ENCODE measurements around the gene C10orf53.
"Not testable (repeated sequence)": the region's sequence is repeated elsewhere in the genome, so short reads cannot be mapped to it uniquely, and the experiment has no call there.

C10orf53 gene

DNA sequence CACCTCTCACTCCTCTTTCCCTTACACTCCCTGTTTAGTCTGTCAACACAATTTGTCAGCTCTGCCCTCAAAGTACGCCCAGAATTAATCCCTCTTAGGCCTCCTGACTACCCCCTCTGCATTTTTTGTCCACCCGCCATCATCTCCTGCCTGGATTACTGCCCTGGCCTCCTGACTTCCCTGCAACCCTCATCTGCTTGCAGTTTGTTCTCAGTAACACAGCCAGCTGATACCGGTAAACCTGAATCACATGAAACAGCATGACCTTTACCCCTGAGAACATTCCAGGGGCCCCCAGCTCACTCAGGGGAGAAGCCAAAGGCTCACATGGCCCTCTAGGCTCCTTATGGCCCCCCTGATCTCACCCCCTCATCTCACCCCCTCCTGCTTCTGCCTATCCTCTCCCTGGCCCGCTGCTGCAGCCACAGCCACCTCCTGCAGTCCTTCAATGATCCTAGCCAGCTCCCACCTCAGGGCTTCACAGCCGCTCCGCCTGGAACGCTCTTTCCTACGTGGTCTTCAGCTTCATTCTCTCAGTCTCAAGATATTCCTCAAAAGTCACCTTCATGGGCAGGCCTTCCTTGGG is 8.9 kb downstream of the C10orf53 start:
- no peak for DNase-seq

DNA sequence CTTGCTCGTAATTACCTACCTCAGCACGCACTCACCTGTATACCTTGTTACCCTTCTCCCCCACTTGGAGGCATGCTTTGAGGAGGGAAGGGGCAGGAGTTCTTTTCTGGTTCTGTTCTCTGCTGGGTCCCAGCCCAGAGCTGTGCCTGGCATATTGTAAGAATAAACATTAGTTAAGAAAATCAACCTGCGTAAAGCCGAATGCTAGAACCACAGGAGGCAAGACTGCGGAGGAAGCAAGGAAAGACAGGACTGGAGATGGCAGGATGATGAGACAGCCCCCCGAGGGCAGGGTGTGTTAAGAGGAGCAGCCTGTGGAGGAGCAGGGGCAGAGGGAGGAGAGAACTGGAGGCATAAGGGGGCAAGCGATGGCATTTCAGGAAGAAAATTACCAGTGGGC is 9.5 kb downstream of the C10orf53 start:
- no peak for DNase-seq

DNA sequence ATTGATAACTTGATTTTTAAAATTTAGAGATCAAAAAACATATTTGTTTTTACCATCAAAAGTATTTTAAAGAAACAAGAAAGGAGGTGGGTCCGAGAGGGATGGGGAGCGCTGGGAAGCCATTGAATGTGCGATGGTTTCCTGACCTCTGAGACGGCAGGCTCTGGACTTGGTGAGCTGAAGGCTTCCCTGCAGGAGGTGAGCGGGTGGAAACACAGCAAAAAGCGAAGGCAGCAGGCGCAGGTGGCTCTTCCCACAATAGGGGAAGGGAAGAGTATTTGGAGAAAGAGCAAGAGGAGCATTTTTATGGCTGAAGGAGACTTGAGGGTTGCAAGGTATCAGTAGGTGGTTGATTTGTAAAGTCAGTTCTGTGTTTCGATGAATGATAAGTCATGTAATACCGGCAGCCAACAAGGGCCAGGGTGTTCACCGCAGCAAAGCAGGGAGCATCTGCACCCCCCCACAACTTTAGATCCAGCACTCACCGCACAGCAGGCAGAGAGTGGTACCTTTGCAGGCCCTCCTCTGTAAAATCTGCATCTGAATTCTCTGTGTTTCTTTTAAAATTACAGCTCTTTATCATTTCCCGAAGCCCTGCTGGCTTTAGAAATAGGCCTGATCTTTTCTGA is 10.5 kb downstream of the C10orf53 start:
- DNase-seq: no peak

DNA sequence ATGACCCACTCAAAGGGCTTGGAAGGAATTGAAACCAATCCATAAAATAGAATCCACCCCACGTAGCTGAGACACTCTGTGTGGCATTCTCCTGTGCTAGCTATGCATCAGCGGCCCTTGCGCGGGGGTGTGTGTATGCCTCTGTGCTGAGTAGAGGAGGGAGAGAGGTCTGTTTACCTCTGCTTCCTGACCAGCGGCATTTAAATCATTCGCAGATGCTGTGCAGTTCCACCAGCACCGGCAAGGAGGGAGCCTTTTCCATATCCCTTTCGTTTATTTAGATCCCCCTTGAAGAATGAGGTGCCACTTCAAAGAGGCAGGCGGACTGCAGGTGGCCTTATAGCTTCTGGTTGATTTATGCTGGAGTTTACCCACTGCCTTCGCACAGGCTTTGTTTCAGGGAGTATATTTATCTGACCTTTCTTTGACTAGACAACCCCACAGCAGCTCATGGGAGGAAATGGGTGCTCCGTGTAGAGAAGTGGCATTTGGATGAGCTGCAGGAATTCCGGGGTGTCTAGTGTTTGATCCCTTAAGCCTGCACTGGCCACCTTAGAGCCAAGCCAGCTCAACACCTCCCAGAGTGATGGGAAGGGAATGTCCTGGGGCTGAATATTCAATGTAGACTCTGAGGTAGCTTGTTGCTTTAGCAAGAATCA is 11.4 kb downstream of the C10orf53 start:
- no peak for DNase-seq

DNA sequence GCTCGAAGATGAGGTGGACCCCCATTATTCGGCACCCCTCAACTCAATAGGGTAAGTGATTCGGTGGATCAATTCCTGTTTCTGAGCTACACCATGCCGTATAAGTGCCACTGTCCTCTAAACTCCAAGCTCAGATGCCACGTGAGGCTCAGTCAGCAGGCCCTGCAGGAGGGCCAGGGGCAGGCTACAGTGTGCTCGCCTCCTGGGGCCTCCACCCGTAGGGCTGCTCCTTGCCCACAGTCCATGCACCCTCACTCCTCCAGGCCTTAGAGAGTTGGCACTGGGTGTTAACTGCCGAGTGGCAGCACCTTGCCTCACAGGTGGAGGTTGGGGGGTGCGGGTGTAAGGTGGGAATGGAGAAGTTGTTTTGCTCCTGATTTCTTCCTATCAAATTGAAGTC is 12.1 kb downstream of the C10orf53 start:
- no peak for DNase-seq

DNA sequence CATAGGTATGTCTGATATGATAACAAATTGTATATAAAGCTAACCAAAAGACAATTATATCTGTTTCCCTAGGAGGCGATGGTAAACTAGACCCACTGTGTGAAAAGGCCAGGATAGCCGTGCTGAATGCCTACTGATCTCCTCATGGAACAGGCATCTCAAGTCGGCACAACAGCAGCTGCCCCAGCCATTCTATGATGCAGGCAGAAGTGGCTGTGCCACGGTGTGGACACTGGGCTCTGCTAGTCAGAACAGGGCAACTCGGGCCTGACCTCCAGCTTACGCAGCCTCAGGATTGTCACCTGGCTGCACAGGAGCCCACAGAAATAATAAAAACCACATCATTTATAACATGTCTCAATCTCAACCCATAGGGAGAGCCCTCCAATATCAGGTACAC is 15.0 kb downstream of the C10orf53 start:
- DNase-seq: no peak

DNA sequence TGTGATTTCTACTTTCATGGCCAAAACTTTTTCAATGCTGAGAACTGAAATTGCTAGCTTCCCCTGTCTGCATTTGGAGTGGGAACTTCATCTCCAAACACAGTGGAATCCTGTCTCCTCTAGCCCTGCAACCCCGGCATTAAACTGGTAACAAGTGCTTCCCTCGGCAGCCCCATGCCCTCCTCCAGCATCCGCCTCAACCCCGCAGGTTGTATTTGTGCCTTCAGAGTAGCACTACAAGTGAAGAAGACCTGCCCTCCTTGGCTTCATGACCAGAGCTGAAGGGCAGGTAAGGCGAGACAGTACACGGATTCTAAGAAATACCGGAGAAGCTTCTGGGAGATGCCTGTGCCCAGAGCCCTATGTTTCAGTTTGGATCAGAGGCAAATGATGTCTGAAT is 16.9 kb downstream of the C10orf53 start:
- DNase-seq: no peak

DNA sequence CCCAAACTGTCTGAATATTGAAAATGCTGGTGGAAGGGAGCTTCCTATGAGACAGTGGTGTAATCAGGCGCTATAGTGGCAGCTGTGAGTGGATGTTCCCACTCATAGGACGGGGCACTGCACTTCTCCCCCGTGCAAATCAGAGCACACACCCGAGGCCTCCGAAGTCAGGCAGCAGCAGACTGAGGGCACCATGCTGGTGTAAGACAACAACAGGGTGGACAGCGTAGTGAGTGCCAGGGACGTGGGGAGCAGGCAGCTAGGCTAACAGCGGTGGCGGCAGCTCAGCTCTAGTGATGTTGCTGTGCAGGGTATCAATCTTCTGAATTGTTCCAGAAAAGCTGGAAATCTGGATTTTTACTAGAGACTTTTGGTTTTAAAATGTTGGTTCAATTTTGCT is 19.2 kb downstream of the C10orf53 start:
- DNase-seq: no peak

DNA sequence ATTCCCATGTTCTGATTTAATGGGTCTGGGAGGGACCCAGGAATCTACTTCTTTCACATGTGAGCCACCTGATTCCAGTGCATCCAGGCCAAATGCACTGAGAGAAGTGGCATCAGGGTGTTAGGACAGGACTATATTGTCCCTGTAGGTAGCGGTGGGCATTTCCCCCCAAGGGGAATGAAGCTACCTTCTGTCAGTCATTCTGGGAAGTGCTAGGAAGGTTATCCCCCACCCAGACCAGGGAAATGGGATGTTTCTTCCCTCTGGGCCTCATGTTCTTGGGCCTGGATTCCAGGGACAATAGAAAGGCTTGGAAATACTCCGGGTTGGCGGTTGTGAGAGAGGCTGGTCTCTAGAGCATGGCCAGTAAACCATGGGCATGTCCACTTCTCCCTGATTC is 20.8 kb downstream of the C10orf53 start:
- DNase-seq: no peak

DNA sequence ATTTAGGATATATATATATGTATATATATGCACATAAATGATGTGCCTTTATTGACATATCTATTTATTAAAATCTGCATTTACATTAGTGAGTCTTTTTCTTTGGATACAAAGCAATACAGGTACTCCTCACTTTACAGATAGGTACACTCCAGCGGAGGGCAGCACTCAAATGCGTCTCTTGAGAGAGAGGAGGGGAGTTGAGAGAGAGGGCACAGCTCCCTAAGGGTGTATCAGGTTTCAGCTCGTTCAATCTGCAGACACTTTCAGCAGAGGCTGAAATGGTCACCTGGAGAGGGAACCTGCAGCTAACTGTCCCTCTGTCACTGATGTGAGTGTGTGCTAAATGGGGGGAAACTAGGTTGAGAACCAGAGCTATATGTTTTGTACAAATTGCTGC is 21.5 kb downstream of the C10orf53 start:
- peak; percentile 12 to 57 for DNase-seq

DNA sequence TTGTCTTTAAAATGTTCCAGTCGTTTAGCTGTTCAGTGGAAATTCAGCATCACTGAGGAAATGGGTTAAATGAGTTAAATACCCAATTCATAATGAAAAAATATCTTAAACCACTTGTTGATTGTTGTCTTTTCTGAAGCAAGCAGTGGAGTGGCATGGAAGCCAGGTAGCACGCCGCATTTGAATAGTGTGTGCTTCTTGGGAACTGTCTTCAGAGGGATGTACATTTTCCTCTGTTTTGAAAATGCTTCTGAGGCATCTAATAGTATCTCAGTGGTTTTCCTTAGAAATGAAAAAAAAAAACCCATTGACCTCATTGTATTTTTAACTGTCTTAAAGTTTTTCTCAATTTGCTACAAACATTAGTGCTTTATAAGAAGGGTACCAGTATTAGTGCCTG is 28.1 kb downstream of the C10orf53 start:
- no peak for DNase-seq

DNA sequence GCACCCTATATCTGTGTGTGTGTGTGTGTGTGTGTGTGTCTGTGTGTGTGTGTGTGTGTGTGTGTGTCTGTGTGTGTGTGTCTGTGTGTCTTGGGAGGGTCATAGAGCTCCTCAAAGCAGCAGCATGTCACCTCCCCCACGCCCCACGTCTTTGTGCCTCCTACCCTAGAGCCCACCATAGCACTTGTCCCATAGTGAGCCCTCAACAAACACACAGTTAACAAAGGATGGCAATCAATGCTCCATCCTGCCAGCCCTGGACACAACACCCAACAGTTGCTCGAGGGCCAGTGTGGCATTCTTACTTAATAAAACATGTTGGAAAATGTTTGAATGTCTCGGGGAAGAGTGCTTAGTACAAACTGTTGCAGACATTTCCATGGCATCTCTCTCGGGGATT is 30.5 kb downstream of the C10orf53 start:
- no peak for DNase-seq

DNA sequence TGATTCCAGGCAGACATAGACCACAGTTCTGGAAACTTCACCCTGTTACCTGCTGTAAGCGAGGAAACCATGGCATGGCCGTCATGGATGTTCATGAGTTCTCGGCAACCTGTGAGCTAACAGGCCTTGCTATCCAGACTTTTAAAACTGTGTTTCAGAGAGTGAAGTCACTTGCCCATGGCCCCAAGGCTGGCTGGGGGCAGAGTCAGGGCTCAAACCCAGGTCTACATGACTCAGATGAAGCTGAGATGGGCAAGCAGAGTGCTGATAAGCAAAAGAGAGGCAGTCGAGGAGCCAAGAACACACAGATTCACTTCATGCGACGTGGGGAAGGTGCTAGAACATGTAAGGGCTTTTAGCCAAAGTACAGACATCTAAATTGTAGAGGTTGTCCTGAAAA is 31.5 kb downstream of the C10orf53 start:
- DNase-seq: no peak

DNA sequence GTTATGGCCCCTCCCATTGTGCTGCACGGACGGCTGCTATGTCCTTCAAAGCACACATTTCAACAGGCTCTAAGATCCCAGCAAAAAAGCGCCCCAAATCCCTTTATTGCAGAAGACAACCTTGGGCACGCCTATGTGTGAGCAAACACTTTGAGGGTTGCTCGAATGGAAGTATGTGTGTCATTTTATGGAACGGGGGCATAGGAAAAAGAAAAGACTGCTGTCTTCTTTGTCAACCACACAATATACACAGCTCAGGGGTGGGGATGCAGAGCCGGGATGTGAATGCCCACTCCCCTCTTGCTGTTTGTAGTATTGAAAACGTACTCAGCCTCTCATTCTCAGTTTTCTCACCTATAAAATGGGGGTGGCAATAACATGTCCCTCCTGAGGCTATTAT is 32.0 kb downstream of the C10orf53 start:
- DNase-seq: no peak

DNA sequence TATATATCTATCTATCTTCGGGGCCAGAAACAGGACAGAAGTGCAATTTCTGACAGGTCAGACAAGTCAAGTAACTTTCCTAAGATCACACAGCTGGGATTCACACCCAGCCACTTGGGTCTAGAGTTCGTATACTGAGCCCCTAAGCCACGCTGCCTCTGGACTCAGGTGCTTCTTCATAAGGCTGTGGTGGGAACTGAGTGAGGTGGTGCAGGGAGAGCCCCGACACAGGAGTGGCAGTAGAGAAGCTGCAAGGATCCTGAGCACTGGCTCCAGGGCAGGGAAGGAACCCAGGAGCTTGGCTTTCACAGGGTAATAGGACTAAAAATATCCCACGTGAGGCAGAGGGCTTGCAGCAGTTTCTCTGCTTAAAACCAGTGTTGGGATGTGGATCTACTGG is 33.8 kb downstream of the C10orf53 start:
- DNase-seq: no peak

DNA sequence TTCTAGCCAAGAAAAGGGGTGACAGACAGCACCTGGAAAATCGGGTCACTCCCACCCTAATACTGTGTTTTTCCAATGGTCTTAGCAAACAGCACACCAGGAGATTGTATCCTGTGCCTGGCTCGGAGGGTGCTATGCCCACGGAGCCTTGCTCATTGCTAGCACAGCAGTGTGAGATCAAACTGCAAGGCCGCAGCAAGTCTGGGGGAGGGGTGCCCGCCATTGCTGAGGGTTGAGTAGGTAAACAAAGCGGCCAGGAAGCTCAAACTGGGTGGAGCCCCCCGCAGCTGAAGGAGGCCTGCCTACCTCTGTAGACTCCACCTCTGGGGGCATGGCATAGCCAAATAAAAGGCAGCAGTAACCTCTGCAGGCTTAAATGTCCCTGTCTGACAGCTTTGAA is 35.7 kb downstream of the C10orf53 start:
- DNase-seq: not testable (repeated sequence)

DNA sequence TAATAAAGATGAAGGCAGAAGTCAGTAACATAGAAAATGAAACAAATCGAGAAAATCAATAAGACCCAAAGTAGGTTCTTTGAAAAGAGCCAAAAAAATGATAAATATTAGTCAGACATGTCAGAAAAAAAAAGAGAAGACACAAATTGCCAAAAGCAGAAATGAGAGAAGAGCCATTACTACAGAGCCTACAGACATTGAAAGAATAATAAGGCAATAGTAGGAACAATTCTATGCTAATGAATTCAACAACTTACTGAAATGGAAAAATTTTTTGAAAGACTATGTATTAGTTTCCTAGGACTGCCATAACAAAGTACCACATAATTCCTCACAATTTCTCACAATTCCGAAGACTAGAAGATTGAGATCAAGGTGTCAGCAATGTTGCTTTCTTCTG is 47.1 kb downstream of the C10orf53 start:
- no peak for DNase-seq

DNA sequence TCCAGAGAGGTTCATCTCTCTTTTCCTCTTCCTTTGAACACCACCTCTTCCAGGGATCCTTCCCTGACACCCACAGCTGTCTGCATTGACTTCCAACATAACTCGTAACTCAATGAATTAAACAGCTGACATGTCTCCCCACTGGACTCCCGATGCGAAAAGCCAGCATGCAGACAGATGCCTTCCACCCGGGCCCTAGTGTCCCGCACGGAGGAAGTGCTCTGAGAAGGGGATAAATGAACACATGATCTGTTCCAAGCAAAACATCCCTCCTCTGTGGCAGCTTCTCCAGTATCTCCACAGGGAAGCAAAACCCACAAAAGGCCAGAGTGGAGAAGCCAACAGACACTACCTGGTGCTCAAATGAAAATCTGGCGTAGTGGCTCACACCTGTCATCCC is 54.4 kb downstream of the C10orf53 start:
- no peak for DNase-seq

DNA sequence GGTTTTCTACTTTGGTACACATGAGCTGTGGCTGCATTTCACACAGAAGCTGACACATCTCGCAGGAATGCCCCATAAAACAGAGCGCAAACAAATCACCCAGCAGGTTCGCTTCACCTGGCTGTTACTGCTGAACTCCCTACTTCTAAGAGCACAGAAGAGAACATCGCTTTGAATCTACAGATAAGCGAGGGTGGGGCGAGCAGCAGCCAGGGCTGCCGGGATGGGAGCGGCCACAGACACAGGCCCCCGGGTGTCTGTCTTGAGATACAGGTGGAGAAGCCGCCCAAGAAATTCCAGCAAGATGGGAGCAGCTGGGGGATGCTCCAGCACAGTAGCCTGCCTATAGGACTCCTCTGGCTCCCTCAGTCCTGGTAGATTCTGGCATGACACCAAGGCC is 55.2 kb downstream of the C10orf53 start:
- no peak for DNase-seq

DNA sequence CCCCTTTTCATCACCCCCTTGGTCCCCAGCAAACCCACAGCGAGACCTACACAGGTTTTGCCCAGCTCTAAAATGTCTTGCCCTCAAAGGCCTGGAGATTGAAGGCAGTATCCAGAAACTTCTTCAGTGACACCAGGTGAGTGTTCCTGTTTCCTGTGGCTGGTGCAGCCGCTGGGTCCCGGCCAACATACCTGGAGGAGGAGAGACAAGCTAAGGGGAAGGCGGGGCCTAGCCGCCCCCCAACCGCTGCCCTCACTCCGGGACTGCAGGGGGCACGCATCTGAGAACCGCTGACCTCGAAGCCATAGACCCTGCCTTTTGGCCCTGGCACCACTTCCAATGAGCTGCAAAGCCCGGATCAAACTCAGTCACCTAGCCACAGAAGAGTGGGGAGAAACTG is 55.7 kb downstream of the C10orf53 start:
- DNase-seq: no peak

DNA sequence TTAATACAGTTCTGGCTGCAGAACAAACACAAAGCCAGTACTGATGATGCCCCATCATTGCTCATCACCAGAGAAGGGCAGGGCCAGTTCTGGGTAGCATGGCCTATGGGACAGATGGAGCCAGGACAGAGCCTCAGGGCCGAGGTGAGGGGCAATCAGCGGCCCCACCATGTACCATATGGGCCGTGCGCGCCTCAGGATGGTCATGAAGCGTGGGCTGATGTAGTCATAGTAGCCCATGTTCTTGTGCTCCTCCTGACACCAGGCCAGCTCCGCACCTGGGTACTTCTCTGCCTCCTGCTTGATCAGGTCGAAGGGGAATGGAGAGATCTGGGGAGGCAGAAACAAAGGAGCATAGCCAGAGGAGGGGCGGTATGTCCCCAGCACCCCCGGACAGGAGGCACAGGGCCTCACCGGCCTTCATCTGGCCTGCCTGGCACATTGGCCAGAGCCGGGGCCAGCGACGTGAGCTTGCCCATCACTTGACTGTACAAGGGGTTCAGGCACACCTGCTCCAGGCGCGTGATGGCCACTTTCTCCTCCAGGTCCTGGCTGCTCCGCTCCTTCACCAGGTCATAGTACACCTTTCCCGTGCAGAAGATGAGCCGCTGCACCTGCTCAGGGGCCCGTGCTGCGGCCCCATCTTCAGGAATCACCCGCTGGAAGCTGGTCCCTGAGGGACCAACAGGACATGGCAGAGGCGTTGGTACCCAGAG is 56.6 kb downstream of the C10orf53 start:
- DNase-seq: no peak

DNA sequence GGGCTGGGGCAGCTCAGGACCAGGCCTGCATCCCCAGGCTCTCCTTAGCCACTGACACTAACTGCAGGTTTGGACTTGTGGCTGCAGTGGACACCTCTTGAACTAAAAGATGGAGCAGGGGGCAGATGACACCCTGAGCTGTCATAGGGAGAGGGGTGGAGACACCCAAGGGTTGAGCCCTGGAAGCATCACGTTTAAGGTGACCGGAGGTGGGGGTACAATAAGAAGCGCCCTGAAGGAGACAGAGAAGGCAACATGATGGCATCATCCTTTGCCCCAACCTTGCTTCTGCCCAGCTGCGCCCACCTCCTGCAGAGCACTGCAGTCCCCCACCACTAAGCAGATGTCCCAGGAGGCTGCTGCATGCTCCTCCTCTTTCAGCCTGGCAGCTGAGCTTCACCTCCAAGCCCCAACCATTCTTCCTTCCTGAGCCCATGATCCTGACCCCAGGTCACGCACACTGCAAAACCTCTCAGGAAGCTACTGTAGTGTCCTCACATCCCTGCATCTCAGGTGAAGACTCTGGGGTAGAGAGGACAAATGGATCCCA is 57.2 kb downstream of the C10orf53 start:
- DNase-seq: no peak

DNA sequence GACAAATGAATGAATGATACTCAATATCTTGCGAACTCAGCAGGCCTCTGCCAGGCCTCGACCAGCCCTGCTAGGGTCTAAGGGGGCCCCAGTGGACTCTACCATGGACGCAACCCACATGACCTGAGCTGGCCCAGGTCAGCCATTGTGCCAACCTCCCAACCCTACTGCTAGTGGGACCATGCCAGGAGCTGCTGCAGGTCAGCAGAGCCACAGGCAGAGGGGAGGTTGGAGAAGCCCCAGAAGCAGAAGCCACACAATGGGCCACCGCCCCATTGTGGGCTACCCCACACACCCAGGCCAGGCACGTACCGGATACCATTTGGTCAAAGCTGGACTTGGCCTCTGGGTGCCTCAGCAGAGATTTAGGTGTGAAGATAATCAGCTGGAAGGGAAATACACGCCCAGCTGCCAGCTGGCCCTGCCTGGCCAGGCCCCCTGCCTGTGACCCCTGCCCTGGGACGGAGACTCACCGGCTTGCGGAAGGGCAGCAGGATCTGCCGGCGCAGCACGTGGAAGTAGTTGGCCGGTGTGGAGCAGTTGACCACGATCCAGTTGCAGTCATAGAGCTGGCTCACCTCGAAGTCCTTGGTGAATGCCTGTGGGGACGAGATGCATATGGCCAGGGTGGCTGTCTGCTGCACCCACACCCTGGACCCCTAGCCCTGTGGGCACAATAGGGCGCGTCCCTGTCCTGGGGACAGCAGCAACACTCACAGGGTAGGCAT is 58.2 kb downstream of the C10orf53 start:
- no peak for DNase-seq

All from NCI-H524 (cell line).